Pancreas (tissue), 10 donors: ENCODE results near the gene POLD3. TPM values are rescaled to one million over a fixed set of nuclear protein-coding genes. Genes with fewer than 3 reads are reported as not detected.

Experiments
- ATAC-seq, 4 donors: fragments of 200-7000 bp; cut with Tn5 transposase; one replicate each; pipeline versions ENCODE4 v1.8.0 to v1.9.1; 2020; ENCODE audit warnings: mild to moderate bottlenecking in 4 of 4, moderate library complexity in 4 of 4
- DNase-seq, 6 donors: peaks; one replicate each; pipeline ENCODE4 v3.0.0-alpha.2; 2020
- FAIRE-seq: peaks from 2 replicates; lab custom pipeline; 2012; peaks lifted over from hg19 to GRCh38; lab: Jason Lieb, UNC
- H3K27ac ChIP-seq, 4 donors: fragments of 200-600 bp; sonication (generic); 1 replicate in 3 of 4; 2 replicates in 1 of 4; pipeline versions ENCODE4 v1.5.0 to v1.8.0; 2020
- H3K27me3 ChIP-seq, 4 donors: fragments of 200-600 bp; one replicate each; pipeline ENCODE4 v1.8.0; 2021
- H3K36me3 ChIP-seq, 3 donors: fragments of 200-600 bp; sonication (generic) in 1 of 3; one replicate each; pipeline versions ENCODE4 v1.5.0 to v1.8.0; 2020 to 2021
- H3K4me1 ChIP-seq, 3 donors: fragments of 200-600 bp; one replicate each; pipeline ENCODE4 v1.8.0; 2021
- H3K4me3 ChIP-seq, 4 donors: fragments of 200-600 bp; sonication (generic) in 2 of 4; one replicate each; pipeline versions ENCODE4 v1.5.0 to v1.8.0; 2020 to 2021
- H3K9me3 ChIP-seq, 4 donors: fragments of 200-600 bp; one replicate each; pipeline ENCODE4 v1.8.0; 2021
- WGBS, 2 donors: extraction: QIAGEN DNeasy Blood & Tissue Kit; methylation state at CpG; one replicate each; pipeline ENCODE4 v1.1.7; 2013; 5-methylcytosine and 5-hydroxymethylcytosine counted together
- intact Hi-C, 3 donors: fragments of 100-400 bp; cut with DNase I; formaldehyde crosslinking; loops; one replicate each; pipeline versions ENCODE4 v1.11.1 to v1.14.2; 2022
- polyA plus RNA-seq, 2 donors: library from polyadenylated mRNA; stranded (reverse); fragments of 200-250 nt; gene quantifications; one replicate each; pipeline ENCODE4 v1.2.3, GENCODE V29; 2013
- total RNA-seq, 6 donors: library from RNA; stranded (reverse); fragmentation: NEBNext Ultra II Directional in 4 of 6; extraction: Animal tissue kit (Norgen Biotek cat#: 25700) in 4 of 6; gene quantifications; one replicate each; pipeline versions ENCODE4 v1.2.1 to v1.2.4, GENCODE V29; 2021 to 2023
- TF ChIP-seq, protein P1 (sequence below), 4 donors: fragments of 200-600 bp; sonication (generic) in 3 of 4; IDR thresholded peaks; one replicate each; pipeline versions ENCODE4 v1.5.0 to v1.8.0; 2021; ENCODE audit warnings: antibody characterized with exemption in 4 of 4
- donor health status: healthy with polysubstance abuse.
- donor health status: DM: no; HTN: no; CAD: no; lungs with moderate emphysema.
- donor health status: DM: no; HTN: no; CAD: no.
- donor health status: control.
- donor health status: control.
- donor health status: Bipolar disorder and iron deficiency.
- donor health status: DM: yes; HTN: yes; CAD: no.
- donor health status: DM: no; HTN: no; CAD: no.
- donor health status: DM: no; HTN: no; CAD: no.
- donor health status: DM: yes; HTN: yes; CAD: no.

The POLD3 gene
- total and polyA plus RNA-seq, 8 donors = 7.2 to 14.0 (median 9.6) TPM

DNA sequence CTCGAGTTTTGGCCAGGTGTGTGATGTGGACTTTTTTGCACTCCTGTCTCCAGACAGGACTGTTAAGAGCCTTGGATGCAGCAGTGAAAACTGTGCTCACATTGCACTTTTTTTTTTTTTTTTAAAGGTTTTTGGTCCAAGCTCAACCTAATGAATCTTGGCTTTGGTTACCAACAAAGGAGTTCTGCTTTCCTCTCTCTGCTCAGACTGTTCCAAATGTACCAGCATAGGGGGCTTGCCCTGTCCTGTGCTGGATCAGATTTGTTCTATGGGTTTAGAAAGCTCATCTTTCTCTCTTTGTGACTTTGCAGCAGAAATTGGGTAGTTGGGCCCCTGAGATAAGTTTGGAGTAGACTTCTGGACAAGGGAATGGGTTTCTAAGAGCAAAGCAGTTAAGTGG is 45.3 kb downstream of the POLD3 start:
- no peak for ATAC-seq
- H3K4me1 ChIP-seq = peaks cover 0 to 7% (median 0%) of the 10 kb centered on the region in 3 donors
- FAIRE-seq = no peak
- H3K36me3 ChIP-seq = peaks cover 0 to 33% (median 6%) of the 10 kb centered on the region in 3 donors
- no peak for DNase-seq
- no peaks in the 10 kb centered on the region for H3K9me3 ChIP-seq
- intact Hi-C loops = loop anchor here in 2 of 3 donors (10.0 kb wide), 2 partner anchors 87 to 97 kb away; partner anchors contain the start of gene CHRDL2 (in 1 of the 2)
- TF ChIP-seq, protein P1, sequence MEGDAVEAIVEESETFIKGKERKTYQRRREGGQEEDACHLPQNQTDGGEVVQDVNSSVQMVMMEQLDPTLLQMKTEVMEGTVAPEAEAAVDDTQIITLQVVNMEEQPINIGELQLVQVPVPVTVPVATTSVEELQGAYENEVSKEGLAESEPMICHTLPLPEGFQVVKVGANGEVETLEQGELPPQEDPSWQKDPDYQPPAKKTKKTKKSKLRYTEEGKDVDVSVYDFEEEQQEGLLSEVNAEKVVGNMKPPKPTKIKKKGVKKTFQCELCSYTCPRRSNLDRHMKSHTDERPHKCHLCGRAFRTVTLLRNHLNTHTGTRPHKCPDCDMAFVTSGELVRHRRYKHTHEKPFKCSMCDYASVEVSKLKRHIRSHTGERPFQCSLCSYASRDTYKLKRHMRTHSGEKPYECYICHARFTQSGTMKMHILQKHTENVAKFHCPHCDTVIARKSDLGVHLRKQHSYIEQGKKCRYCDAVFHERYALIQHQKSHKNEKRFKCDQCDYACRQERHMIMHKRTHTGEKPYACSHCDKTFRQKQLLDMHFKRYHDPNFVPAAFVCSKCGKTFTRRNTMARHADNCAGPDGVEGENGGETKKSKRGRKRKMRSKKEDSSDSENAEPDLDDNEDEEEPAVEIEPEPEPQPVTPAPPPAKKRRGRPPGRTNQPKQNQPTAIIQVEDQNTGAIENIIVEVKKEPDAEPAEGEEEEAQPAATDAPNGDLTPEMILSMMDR (IDR thresholded peaks at IDR 0.05) = no peak
- no peaks in the 10 kb centered on the region for H3K27me3 ChIP-seq
- H3K4me3 ChIP-seq = no peak overlapping the region
- H3K27ac ChIP-seq = no peak overlapping the region
- 65 to 70% methylated on average over 1 of the region's 1 CpG for WGBS, 2 donors

DNA sequence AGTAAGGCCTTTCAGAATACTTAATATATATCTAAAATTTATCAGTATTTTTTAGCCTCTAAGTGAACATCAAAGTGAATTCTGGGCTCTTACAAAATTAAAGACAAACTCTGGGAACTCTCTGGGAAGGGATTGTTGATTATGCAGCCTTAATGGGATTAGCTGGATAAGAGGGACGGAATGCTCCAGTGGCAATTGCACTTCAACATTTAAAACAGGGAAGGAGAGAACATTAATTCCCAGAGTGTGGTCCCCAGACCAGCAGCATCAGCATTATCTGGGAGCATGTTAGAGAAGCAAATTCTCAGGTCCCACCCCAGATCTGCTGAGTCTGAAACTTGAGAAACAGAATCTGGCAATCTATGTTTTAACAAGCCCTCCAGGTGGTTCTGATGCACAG is 46.5 kb downstream of the POLD3 start:
- Histone ChIP-seq H3K27me3 (no peaks in the 10 kb centered on the region), H3K4me3 (no peak overlapping the region), H3K4me1 (peaks cover 0 to 7% (median 0%) of the 10 kb centered on the region in 3 donors), H3K27ac (no peak overlapping the region), H3K9me3 (no peaks in the 10 kb centered on the region), H3K36me3 (peaks cover 0 to 33% (median 6%) of the 10 kb centered on the region in 3 donors)
- TF ChIP-seq, protein P1 (IDR thresholded peaks at IDR 0.05) = no peak
- DNase-seq (no peak), FAIRE-seq (no peak), ATAC-seq (no peak)
- 48 to 55% methylated on average over 1 of the region's 1 CpG for WGBS, 2 donors
- intact Hi-C loops = loop anchor here in 2 of 3 donors (10.0 kb wide), 2 partner anchors 86 to 96 kb away; partner anchors contain the start of gene CHRDL2 (in 1 of the 2)

DNA sequence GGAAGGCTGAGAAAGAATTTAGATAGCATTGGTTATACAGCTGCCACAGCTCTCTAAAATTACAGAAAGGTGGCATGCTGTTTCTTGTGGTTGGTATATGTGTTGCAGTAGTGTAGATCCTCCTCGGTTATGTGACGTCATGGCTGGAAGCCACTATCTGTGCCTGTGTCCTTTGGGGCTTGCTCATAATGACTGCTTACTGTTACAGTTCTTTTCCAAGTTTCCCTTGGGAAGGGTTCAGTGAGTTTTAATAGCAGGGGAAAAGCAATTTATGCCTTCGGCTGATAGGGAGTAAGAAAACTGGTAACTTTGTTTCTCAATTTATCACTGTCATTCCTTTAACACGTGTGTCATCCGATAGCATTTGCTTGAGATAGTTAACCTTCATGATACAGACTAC is 47.2 kb downstream of the POLD3 start:
- H3K27me3 ChIP-seq = no peaks in the 10 kb centered on the region
- ATAC-seq (peak; percentile 30 to 79 (median 54)), FAIRE-seq (no peak), DNase-seq (peak in 1 of 6 donors; percentile 6)
- H3K36me3 ChIP-seq = peaks cover 0 to 33% (median 6%) of the 10 kb centered on the region in 3 donors
- TF ChIP-seq, protein P1 (IDR thresholded peaks at IDR 0.05) = no peak
- 50 to 51% methylated on average over 5 of the region's 5 CpGs for WGBS, 2 donors
- intact Hi-C loops = loop anchor here in 2 of 3 donors (10.0 kb wide), 2 partner anchors 85 to 95 kb away; partner anchors contain the start of gene CHRDL2 (in 1 of the 2)
- H3K4me1 ChIP-seq = peaks cover 0 to 7% (median 0%) of the 10 kb centered on the region in 3 donors
- H3K9me3 ChIP-seq = no peaks in the 10 kb centered on the region
- H3K27ac ChIP-seq = no peak overlapping the region
- H3K4me3 ChIP-seq = no peak overlapping the region

DNA sequence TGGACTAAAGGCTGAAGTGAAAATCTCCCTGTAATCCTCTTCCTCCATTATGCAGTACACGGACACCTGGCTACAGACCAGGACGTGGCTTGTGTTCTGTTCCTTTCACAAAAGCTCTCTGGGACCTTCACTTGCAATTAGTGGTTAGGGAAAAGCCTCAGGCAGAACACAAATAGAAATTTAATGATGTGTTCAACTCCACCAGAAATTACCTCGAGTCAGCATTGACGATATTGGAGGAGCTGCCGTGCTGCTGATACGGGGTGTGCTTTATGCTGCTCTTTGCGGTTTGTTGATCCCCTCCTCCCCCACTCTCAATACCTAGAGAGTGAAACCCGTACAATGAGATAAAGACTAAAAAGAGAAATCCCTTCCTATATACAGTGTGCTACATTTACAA is 48.9 kb downstream of the POLD3 start:
- Histone ChIP-seq H3K36me3 (peaks cover 0 to 17% (median 0%) of the 10 kb centered on the region in 3 donors), H3K4me3 (no peak overlapping the region), H3K9me3 (no peaks in the 10 kb centered on the region), H3K4me1 (peaks cover 0 to 7% (median 0%) of the 10 kb centered on the region in 3 donors), H3K27me3 (no peaks in the 10 kb centered on the region), H3K27ac (no peak overlapping the region)
- no peak for FAIRE-seq
- TF ChIP-seq, protein P1 (IDR thresholded peaks at IDR 0.05) = no peak
- 93 to 97% methylated on average over 8 of the region's 8 CpGs for WGBS, 2 donors
- DNase-seq = no peak
- intact Hi-C loops = no loop called here
- peak in 2 of 4 donors; percentile 36 to 65 for ATAC-seq

DNA sequence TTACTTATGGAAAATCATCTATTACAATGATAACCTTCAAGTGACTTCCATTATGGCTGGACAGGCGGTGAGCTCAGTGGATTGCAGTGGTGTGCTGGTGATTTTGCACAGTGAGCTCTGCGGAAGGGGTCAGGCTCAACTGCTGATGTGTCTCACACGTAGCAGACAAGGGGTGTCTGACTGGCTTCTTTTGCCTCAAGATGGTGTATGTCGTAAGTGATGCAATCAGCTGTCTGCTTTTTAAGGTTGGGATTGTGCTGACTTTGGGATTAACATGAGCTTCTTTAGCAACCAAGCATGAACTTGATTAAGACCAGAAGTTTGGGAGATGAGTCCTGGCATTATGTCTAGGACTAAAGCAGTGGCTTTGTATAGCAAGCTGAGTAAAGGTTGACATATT is 49.5 kb downstream of the POLD3 start:
- Histone ChIP-seq H3K27ac (no peak overlapping the region), H3K9me3 (no peaks in the 10 kb centered on the region), H3K27me3 (no peaks in the 10 kb centered on the region), H3K36me3 (peaks cover 0 to 11% (median 0%) of the 10 kb centered on the region in 3 donors), H3K4me3 (no peak overlapping the region), H3K4me1 (peaks cover 0 to 7% (median 0%) of the 10 kb centered on the region in 3 donors)
- no peak for DNase-seq
- intact Hi-C loops = no loop called here
- TF ChIP-seq, protein P1 (IDR thresholded peaks at IDR 0.05) = no peak
- no peak for FAIRE-seq
- WGBS, 2 donors = 95 to 97% methylated on average over 4 of the region's 4 CpGs
- ATAC-seq = peak in 1 of 4 donors; percentile 45
